HepG2 (cell line): ENCODE data around the gene CYBRD1. TPM values are rescaled to one million over a fixed set of nuclear protein-coding genes. Genes with fewer than 3 reads are reported as not detected.

Source experiments
- ATAC-seq: fragments of 200-7000 bp; cut with Tn5 transposase; 3 replicates; pipeline ENCODE4 v1.9.1; 2020; ENCODE audit warnings: mild to moderate bottlenecking, moderate library complexity
- BruUV-seq: library from RNA; stranded (reverse); fragments of 400-500 nt; replicated peaks from 2 replicates; lab custom pipeline; 2021; lab: Mats Ljungman, UMichigan
- CTCF ChIA-PET: fragments of 300-600 bp; formaldehyde crosslinking; extraction: SDS; loops from one replicate; lab custom pipeline; 2021; ENCODE audit warnings: low total read pairs, inconsistent platforms, low intra/inter-chr PET ratio; lab: Yijun Ruan, JAX
- POLR2A ChIA-PET: fragments of 350-600 bp; sonication (Branson Sonifier 250); formaldehyde crosslinking; loops from one replicate; lab custom pipeline; 2020; ENCODE audit warnings: antibody characterized with exemption, inconsistent platforms; lab: Yijun Ruan, JAX
- DNase-seq: peaks from one replicate; pipeline ENCODE4 v3.0.0-alpha.2; 2015; ENCODE audit warnings: low spot score
- FAIRE-seq: peaks from 3 replicates; lab custom pipeline; 2011; peaks lifted over from hg19 to GRCh38; lab: Jason Lieb, UNC
- H2AFZ ChIP-seq: one replicate; pipeline ENCODE4 v1.6.1; 2011; ENCODE audit warnings: low read length, inconsistent platforms
- H3K27ac ChIP-seq: fragments of 300-600 bp; 3 replicates; pipeline ENCODE4 v1.8.0; 2011; ENCODE audit warnings: mixed run types, mild to moderate bottlenecking, mixed read lengths, low read length, inconsistent platforms; ENCODE audit not compliant: insufficient read depth; ENCODE audit errors: extremely low read length
- H3K27me3 ChIP-seq, 2 experiments: fragments of 200-600 bp in 1 of 2; 2 replicates in 1 of 2; 3 replicates in 1 of 2; pipeline versions ENCODE4 v1.6.0 to v1.8.0; 2011; ENCODE audit warnings: low read length in 2 of 2, mild to moderate bottlenecking in 2 of 2, moderate library complexity in 2 of 2, inconsistent platforms in 1 of 2; ENCODE audit not compliant: insufficient read depth in 2 of 2, control insufficient read depth in 1 of 2
- H3K36me3 ChIP-seq, 2 experiments: fragments of 200-600 bp in 1 of 2; replicated peaks in 1 of 2; 2 replicates in 1 of 2; 3 replicates in 1 of 2; pipeline versions ENCODE4 v1.5.1 to v1.8.0; 2011; ENCODE audit warnings: low read length in 2 of 2, inconsistent platforms in 1 of 2; ENCODE audit not compliant: insufficient read depth in 2 of 2, control insufficient read depth in 1 of 2
- H3K4me1 ChIP-seq: 2 replicates; pipeline ENCODE4 v1.5.1; 2012; ENCODE audit warnings: low read length, inconsistent platforms; ENCODE audit not compliant: insufficient read depth
- H3K4me2 ChIP-seq: 2 replicates; pipeline ENCODE4 v1.6.0; 2011; ENCODE audit warnings: low read depth, low read length, inconsistent platforms
- H3K4me3 ChIP-seq, 3 experiments: fragments of 200-600 bp in 1 of 3; sonication (generic), shearing (Covaris generic) in 1 of 3; replicated peaks in 1 of 3; 2 replicates each; pipeline ENCODE4 v1.5.1; 2011 to 2016; ENCODE audit warnings: low read length in 3 of 3, inconsistent platforms in 2 of 3, low read depth in 2 of 3, mild to moderate bottlenecking in 2 of 3, control low read depth in 1 of 3, mixed read lengths in 1 of 3; ENCODE audit not compliant: insufficient read depth in 1 of 3
- H3K79me2 ChIP-seq: one replicate; pipeline ENCODE4 v1.6.1; 2011; ENCODE audit warnings: low read length, inconsistent platforms; ENCODE audit not compliant: insufficient read depth
- H3K9ac ChIP-seq: 2 replicates; pipeline ENCODE4 v1.6.0; 2011; ENCODE audit warnings: mild to moderate bottlenecking, low read depth, low read length, inconsistent platforms; ENCODE audit not compliant: insufficient read depth
- H3K9me3 ChIP-seq: 2 replicates; pipeline ENCODE4 v1.5.1; 2012; ENCODE audit warnings: mild to moderate bottlenecking, low read length
- H4K20me1 ChIP-seq: 2 replicates; pipeline ENCODE4 v1.6.0; 2011; ENCODE audit warnings: inconsistent platforms, mild to moderate bottlenecking, low read length, moderate library complexity; ENCODE audit not compliant: insufficient read depth
- CEBPZ ChIP-seq: IDR thresholded peaks from 2 replicates; pipeline ENCODE4 v1.6.1; 2012; ENCODE audit warnings: low read length, improper control_type of control experiment
- E2F2 ChIP-seq: sonication (generic); formaldehyde crosslinking; IDR thresholded peaks from 2 replicates; pipeline ENCODE4 v1.4.0; 2020; ENCODE audit warnings: missing genetic modification reagents, borderline replicate concordance
- HCFC1 ChIP-seq: fragments of 150-350 bp; IDR thresholded peaks from 2 replicates; pipeline ENCODE4 v1.6.1; 2014; ENCODE audit warnings: low read depth, low read length
- IRF1 ChIP-seq: sonication (generic); formaldehyde crosslinking; IDR thresholded peaks from 2 replicates; pipeline ENCODE4 v1.4.0; 2020; ENCODE audit warnings: low read depth, mild to moderate bottlenecking, missing genetic modification reagents
- MTF2 ChIP-seq: sonication (generic); formaldehyde crosslinking; IDR thresholded peaks from 2 replicates; pipeline ENCODE4 v1.5.0; 2020; ENCODE audit warnings: missing genetic modification reagents, borderline replicate concordance
- NFATC3 ChIP-seq: sonication (generic); formaldehyde crosslinking; IDR thresholded peaks from 2 replicates; pipeline ENCODE4 v1.5.1; 2020; ENCODE audit warnings: mild to moderate bottlenecking, missing genetic modification reagents
- PCBP2 ChIP-seq: fragments of 200-400 bp; formaldehyde crosslinking; optimal IDR thresholded peaks from 2 replicates; pipeline ENCODE3; 2018; ENCODE audit warnings: low read length, low read depth; ENCODE audit not compliant: poor library complexity, severe bottlenecking
- ZBTB25 ChIP-seq: IDR thresholded peaks from 2 replicates; pipeline ENCODE4 v1.6.1; 2018; ENCODE audit warnings: missing genetic modification reagents
- ZNF761 ChIP-seq: sonication (generic); formaldehyde crosslinking; conservative IDR thresholded peaks from 2 replicates; pipeline ENCODE4 v1.4.0; 2020; ENCODE audit warnings: mild to moderate bottlenecking, missing genetic modification reagents
- ZNF772 ChIP-seq: sonication (generic); formaldehyde crosslinking; IDR thresholded peaks from 2 replicates; pipeline ENCODE4 v1.5.0; 2020; ENCODE audit warnings: mild to moderate bottlenecking, missing genetic modification reagents
- WGBS: methylation state at CpG from one replicate; pipeline ENCODE4 v1.1.6; 2017; ENCODE audit warnings: low lambda C conversion rate; 5-methylcytosine and 5-hydroxymethylcytosine counted together
- in situ Hi-C: cut with HindIII; loops from 2 replicates; pipeline ENCODE4 v1.10.0; 2017; ENCODE audit warnings: low pct_unique_long_range_greater_than_20kb; ENCODE audit not compliant: extremely low pct_ligation_motif_present
- intact Hi-C: fragments of 100-400 bp; cut with micrococcal nuclease; formaldehyde crosslinking; loops from one replicate; pipeline ENCODE4 v1.10.0; 2022; ENCODE audit not compliant: unreplicated experiment
- polyA plus RNA-seq, 8 experiments: library from polyadenylated mRNA; depleted of rRNA in 3 of 8; stranded (reverse) in 7 of 8; unstranded in 1 of 8; fragments of >200 nt; fragmentation: Illumina TruSeq in 4 of 8; extraction: Trizol in 4 of 8; gene quantifications; 2 replicates each; pipeline versions ENCODE4 v1.2.1 to v1.2.3, GENCODE V29; 2011 to 2016; ENCODE audit warnings: low read depth in 4 of 8, missing spikeins in 1 of 8, mixed read lengths in 1 of 8; ENCODE audit not compliant: insufficient read depth in 1 of 8
- total RNA-seq, 5 experiments: library from RNA; depleted of rRNA; stranded (reverse); fragments of >200 nt; fragmentation: Illumina TruSeq; extraction: Trizol; gene quantifications; 2 replicates each; pipeline ENCODE4 v1.2.3, GENCODE V29; 2016; ENCODE audit warnings: low read depth in 1 of 5

The CYBRD1 gene
- total and polyA plus RNA-seq, 2 of the 13 experiments (the other 11 are each of a cell fraction or from before 2014, with no cell fraction given), result 0.13 to 0.42 TPM

- 26% methylated on average over 6 of the region's 6 CpGs for WGBS
- in situ Hi-C loops, result no loop called here
- POLR2A ChIA-PET, result no interaction called here
- H2AFZ ChIP-seq, result no peak overlapping the region
- no peaks in the 10 kb centered on the region for H3K79me2 ChIP-seq
- no peaks in the 10 kb centered on the region for H4K20me1 ChIP-seq
- peaks cover 4 to 25% of the 10 kb centered on the region in 2 experiments; a peak in 4 of 5 replicates for H3K27me3 ChIP-seq
- DNase-seq (no peak), ATAC-seq (no peak)
- H3K36me3 ChIP-seq, result no peaks in the 10 kb centered on the region
- no TSS peak for BruUV-seq
- intact Hi-C loops, result no loop called here
- no peak overlapping the region for H3K9ac ChIP-seq
- H3K9me3 ChIP-seq, result no peaks in the 10 kb centered on the region
- H3K4me1 ChIP-seq, result no peaks in the 10 kb centered on the region
- TF ChIP-seq CEBPZ (no peak), ZNF772 (CRISPR knock-in tag) (no peak), MTF2 (no peak), NFATC3 (no peak)
- TF ChIP-seq, all 625 proteins: peak for 0
- Histone ChIP-seq H3K4me2 (no peak overlapping the region), H3K27ac (no peak overlapping the region), H3K4me3 (no peak overlapping the region)
- CTCF ChIA-PET, result no interaction called here
- FAIRE-seq, result no peak
Measured at GRCh38 chr2:171515672-171516298, 6.5 kb upstream of the CYBRD1 start.

GRCh38 chr2:171516793-171517192 is 5.5 kb upstream of the CYBRD1 start:
- Histone ChIP-seq H3K27ac (no peak overlapping the region), H3K36me3 (no peaks in the 10 kb centered on the region), H3K4me2 (no peak overlapping the region), H3K4me1 (peaks cover 4% of the 10 kb centered on the region), H2AFZ (no peak overlapping the region), H3K27me3 (peaks cover 5 to 35% of the 10 kb centered on the region in 2 experiments; a peak in 4 of 5 replicates), H3K9ac (no peak overlapping the region), H4K20me1 (no peaks in the 10 kb centered on the region), H3K79me2 (no peaks in the 10 kb centered on the region), H3K4me3 (no peak overlapping the region), H3K9me3 (no peaks in the 10 kb centered on the region)
- CTCF ChIA-PET, result no interaction called here
- intact Hi-C loops, result no loop called here
- ATAC-seq (no peak), DNase-seq (no peak), FAIRE-seq (no peak)
- TF ChIP-seq ZBTB25 (CRISPR knock-in tag) (no peak), HCFC1 (no peak), ZNF761 (no peak), E2F2 (CRISPR knock-in tag) (no peak), IRF1 (no peak), PCBP2 (no peak)
- 45% methylated on average over 5 of the region's 5 CpGs for WGBS
- POLR2A ChIA-PET, result no interaction called here
- in situ Hi-C loops, result no loop called here
- no TSS peak for BruUV-seq
